Measurements from ENCODE around the gene HTR3D. TPM values are rescaled to one million over a fixed set of nuclear protein-coding genes. Genes with fewer than 3 reads are reported as not detected.
"Not testable (repeated sequence)": the region's sequence is repeated elsewhere in the genome, so short reads cannot be mapped to it uniquely, and the experiment has no call there.

The HTR3D gene
- total and polyA plus RNA-seq, 2 of the 4 experiments (the other 2 are of a cell fraction), result not detected

DNA sequence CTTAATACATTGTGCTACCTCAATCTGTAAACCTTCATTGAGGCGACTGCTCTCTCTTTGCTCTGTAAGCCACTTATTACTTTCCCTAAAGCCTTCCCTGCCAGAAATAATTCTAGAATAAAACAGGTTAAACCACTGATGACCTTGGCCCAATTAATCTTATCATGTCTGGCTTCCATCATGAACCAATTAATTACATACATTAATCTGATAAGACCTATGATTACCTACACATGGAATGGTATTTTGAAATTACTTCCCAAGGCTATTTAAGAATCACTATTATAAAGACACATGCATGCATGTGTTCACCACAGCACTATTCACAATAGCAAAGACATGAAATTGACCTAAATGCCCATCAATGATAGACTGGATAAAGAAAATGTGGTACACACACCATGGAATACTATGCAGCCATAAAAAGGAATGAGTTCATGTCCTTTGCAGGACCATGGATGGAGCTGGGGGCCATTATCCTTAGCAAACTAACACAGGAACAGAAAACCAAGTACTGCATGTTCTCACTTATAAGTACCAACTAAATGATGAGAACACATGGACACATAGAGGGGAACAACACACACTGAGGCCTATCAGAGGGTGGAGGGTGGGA is 3.2 kb upstream of the HTR3D start:
- H3K27ac ChIP-seq (ENCODE audit: insufficient read depth, low read length); H3K9me1 ChIP-seq (ENCODE audit: insufficient read depth, low read length); H3K4me1 ChIP-seq (ENCODE audit: control insufficient read depth, insufficient read depth, low read length); H3K36me3 ChIP-seq (ENCODE audit: control insufficient read depth, insufficient read depth, low read length); POLR2A ChIA-PET (ENCODE audit: unreplicated experiment); H3K9ac ChIP-seq (ENCODE audit: low read depth, low read length); H4K20me1 ChIP-seq (ENCODE audit: insufficient read depth, low read length); DNase-seq; H3K4me3 ChIP-seq (ENCODE audit: insufficient read depth, low read depth, low read length); H3K23ac ChIP-seq (ENCODE audit: low read depth, low read length); H4K91ac ChIP-seq (ENCODE audit: insufficient read depth, low read depth, low read length); H3K4ac ChIP-seq (ENCODE audit: low read depth, low read length); H3K79me1 ChIP-seq (ENCODE audit: low read depth in 1 of 2, low read length in 2 of 2); H2BK20ac ChIP-seq (ENCODE audit: low read depth, low read length); H2AK9ac ChIP-seq (replicated peaks; ENCODE audit: low read depth, low read length, poor library complexity); ATAC-seq (ENCODE audit: low read depth); H2AK5ac ChIP-seq (ENCODE audit: low read depth, low read length); H2AFZ ChIP-seq (replicated peaks; ENCODE audit: low read length, poor library complexity); H2BK120ac ChIP-seq (ENCODE audit: low read depth, low read length); H3K56ac ChIP-seq (ENCODE audit: extremely low read depth, insufficient read depth, low read length); H3K9me3 ChIP-seq (ENCODE audit: control insufficient read depth, insufficient read depth, low read length); H3K4me2 ChIP-seq (ENCODE audit: low read depth, low read length); BruUV-seq (replicated peaks); H4K5ac ChIP-seq (ENCODE audit: low read depth, low read length); H2BK15ac ChIP-seq (ENCODE audit: low read depth, low read length); dilution Hi-C loops (cut with HindIII; ENCODE audit: low sequenced_read_pairs, unreplicated experiment); in situ Hi-C loops (cut with MboI; ENCODE audit: low sequenced_read_pairs); H4K8ac ChIP-seq (ENCODE audit: low read depth in 2 of 2, low read length in 2 of 2); H3K18ac ChIP-seq (ENCODE audit: low read depth, low read length); intact Hi-C loops (cut with micrococcal nuclease); H3K14ac ChIP-seq (replicated peaks; ENCODE audit: low read depth, low read length); H2BK5ac ChIP-seq (ENCODE audit: low read depth, low read length, poor library complexity, severe bottlenecking): not testable (repeated sequence)
- CTCF ChIA-PET, result interaction anchor here (0.6 kb wide), 1 partner anchor 7 kb away, joined by 5 read pairs; no protein-coding TSS in a partner anchor
- no CpG with 5 or more reads among the region's 1 CpG for whole genome bisulfite sequencing, 2 experiments (ENCODE audit: extremely low coverage in 2 of 2, insufficient read length in 1 of 2)
- peaks cover 12% of the 10 kb centered on the region for H3K27me3 ChIP-seq (ENCODE audit: control insufficient read depth, insufficient read depth, low read length)
